NCI-H446 (cell line): ENCODE measurements around the gene ZNF692.
"Not testable (repeated sequence)": the region's sequence is repeated elsewhere in the genome, so short reads cannot be mapped to it uniquely, and the experiment has no call there.

ENCODE experiments used
- DNase-seq, 2 experiments: peaks; one replicate each; lab custom pipeline; 2025; lab: John Stamatoyannopoulos, UW

Gene ZNF692, protein sequence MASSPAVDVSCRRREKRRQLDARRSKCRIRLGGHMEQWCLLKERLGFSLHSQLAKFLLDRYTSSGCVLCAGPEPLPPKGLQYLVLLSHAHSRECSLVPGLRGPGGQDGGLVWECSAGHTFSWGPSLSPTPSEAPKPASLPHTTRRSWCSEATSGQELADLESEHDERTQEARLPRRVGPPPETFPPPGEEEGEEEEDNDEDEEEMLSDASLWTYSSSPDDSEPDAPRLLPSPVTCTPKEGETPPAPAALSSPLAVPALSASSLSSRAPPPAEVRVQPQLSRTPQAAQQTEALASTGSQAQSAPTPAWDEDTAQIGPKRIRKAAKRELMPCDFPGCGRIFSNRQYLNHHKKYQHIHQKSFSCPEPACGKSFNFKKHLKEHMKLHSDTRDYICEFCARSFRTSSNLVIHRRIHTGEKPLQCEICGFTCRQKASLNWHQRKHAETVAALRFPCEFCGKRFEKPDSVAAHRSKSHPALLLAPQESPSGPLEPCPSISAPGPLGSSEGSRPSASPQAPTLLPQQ

DNA sequence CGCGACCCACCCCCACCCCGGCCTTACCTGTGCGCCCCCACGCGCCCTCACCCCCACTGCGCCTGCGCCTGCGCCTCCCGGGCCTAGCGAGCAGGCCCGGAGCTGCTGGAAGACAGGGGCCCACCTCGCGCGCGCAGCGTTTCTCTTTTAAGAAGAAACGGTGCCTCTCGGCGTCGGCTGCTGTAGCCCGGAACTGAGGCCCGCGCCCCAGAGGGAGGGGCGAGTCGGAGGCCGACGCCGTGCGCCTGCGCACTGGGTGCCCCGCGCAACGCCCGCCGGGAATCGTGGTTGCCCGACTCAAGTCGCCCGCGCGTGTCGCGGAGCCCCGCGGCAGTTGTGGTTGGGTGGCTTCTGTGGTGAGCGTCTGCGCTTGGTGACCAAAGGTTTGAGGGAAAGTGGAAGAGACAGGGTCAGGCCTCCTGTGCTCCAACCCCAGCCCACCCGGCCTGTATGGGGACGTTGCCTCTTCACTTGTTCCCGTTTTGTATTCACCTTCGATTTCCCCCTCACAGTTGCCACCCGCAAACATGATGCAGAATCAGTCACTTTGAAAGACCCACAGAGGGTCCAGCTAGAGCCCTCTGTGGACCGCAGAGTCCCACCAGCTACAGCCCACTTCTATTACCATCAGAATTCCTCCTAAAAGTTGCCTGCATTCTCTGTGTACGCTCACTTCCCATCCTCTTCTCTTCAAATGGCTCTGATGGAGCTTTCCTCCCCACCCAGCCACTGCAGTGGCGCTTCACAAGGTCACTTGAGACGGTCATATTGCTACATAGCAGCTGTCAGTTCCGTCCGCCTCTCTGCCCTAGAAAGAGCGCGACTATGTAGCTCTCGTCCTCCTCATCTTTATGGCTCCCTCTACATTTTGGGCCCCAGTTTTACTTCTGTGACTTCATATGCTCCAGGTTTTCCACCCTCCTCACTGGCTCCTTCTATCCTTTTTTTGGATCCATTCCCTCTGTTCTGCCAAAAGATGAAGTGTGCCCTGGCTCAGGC lies at the start of gene ZNF692:
ZNF692 (minus strand) TSS at position 195 of the 999 bp plus-strand sequence. CDS start 776 bp downstream, outside the sequence.
- peak; percentile 87 to 98 for DNase-seq

DNA sequence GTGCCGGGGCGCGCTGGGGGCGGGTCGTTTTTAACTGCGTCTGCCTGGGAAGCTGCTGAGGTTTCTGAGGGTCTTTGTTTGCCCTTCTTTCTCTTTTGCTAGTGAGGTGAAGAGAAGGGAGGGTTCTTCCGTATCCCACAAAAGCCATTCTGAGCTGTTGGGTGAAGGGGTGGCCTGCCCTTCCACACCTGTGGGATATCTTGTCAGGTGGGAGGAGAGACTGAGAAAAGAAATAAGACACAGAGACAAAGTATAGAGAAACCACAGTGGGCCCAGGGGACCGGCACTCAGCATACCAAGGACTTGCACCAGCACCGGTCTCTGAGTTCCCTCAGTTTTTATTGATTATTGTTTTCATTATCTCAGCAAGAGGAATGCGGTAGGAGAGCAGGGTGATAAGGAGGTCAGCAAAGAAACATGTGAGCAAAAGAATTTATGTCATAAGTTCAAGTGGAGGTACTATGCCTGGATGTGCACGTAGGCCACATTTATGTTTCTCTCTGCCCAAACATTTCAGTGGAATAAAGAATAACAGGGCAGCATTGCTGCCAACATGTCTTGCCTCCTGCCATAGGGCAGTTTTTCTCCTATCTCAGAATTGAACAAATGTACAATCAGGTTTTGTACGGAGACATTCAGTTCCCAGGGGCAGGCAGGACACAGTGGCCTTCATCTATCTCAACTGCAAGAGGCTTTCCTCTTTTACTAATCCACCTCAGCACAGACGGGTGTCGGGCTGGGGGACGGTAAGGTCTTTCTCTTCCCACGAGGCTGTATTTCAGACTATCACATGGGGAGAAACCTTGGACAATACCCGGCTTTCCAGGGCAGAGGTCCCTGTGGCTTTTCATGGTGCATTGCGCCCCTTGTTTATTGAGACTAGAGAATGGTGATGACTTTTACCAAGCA lies 48.1 kb upstream of the ZNF692 start:
- no peak for DNase-seq

DNA sequence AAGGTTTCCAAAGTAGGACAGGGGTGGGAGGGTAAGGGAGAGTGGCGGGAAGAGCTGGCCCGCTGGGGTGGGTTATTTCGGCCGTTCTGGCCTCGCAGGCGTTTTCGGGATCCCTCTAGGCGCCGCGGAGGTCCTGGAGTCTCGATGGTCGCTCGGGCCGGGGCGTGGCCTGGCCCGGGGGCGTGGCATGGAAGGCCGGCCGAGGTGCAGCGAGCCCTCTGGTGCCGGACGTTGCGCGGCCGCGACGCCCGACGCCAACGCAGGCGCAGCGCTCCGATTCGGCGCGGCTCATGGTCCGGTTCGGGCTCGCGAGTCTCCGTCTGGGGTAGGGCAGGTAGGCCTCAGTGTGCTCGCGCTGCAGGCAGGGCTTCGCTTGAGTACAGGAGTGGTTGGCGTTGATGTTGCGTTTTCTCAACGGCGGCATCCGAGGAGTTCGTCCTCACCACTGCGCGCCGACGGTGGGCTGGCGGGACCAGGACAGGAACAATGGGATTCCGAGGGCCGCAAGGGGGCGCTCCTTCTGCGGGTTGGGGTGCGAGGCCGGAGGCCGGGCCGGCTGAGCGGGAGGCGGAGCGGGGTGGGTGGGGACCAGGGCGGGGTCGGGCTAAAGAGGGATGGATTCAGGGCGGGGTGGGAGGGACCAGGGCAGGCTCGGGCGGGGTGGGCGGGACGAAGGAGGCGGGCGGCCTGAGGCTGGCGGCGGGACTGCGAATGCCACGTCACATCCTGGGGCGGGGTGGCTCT lies 47.3 kb upstream of the ZNF692 start, which contains the start of gene PGBD2:
PGBD2 (plus strand) TSS at position 227 of the 744 bp plus-strand sequence. CDS start 7,628 bp downstream, outside the sequence.
- DNase-seq: peak; percentile 84 to 92

DNA sequence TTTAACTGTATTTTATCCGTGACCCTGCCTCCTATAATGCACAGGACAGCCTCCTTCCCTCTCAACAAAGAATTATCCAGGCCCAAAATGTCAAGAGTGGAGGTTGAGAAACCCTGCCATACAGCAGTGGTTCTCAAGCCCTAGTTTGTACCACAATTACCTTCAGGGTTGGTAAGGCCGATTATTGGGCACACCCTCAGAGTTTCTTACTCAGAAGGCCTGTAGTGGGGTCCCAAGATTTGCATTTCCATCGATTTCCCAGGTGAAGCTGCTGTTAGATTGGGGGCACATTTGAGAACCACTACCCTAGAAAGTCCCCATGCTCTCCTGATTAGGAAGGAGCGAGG lies 46.8 kb upstream of the ZNF692 start:
- DNase-seq: no peak

DNA sequence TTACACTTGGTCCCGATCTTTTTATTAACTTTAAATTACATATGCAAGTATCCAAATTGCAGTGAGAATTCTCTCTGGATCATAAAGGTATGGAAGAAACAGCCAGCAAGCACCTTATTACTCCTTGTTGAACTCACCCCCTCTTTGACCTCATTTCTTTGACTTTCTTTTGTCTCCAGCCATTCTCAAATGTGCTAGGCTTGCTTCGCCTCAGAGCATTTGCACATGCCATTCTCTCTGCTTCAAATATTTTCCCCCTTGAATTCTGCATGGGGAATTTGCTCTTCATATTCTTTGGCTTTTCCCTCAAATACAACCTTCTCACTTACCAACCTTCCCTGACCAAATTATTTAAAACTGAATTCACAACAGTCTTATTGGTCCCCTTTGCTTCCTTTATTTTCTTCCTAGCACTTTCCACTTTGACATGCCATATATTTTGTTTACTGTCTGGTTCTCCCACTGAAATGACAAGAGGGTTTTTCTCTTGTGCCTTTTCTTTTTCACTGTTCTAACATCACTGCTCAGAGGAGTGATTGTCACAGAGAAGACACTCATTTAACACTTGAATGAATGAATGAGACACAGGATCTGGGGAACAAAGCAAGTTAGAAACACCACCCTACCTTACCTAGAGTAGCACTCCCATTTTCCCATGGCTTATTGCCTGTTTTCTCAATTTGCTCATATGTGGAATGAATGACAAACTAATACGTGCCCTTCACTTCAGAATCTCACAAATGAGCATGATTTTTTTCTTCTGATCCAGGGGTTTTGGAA lies 45.7 kb upstream of the ZNF692 start:
- DNase-seq: no peak

DNA sequence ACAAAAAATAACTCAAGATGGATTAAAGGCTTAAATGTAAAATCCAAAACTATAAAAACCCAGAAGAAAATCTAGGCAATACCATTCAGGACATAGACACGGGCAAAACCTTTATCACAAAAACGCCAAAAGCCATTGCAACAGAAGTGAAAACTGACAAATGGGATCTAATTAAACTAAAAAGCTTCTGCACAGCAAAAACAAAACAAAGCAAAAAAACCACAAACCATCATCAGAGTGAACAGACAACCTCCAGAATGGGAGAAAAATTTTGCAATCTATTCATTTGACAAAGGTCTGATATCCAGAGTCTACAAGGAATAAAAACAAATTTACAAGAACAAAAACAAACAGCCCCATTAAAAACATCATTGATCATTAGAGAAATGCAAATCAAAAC lies 42.7 kb upstream of the ZNF692 start:
- no peak for DNase-seq

DNA sequence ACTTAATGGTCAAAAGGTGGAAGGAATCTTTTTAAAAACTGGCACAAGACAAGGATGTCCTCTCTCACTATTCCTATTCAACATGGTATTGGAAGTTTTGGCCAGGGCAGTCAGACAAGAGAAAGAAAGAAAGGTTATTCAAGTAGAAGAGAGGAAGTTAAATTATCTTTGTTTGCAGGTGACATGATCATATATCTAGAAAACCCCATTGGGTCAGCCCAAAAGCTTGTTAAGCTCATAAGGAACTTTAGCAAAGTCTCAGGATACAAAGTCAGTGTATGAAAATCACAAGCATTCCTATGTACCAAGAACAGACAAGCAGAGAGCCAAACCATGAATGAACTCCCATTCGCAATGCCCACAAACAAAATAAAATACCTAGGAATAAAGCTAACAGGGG lies 41.8 kb upstream of the ZNF692 start:
- DNase-seq: no peak

DNA sequence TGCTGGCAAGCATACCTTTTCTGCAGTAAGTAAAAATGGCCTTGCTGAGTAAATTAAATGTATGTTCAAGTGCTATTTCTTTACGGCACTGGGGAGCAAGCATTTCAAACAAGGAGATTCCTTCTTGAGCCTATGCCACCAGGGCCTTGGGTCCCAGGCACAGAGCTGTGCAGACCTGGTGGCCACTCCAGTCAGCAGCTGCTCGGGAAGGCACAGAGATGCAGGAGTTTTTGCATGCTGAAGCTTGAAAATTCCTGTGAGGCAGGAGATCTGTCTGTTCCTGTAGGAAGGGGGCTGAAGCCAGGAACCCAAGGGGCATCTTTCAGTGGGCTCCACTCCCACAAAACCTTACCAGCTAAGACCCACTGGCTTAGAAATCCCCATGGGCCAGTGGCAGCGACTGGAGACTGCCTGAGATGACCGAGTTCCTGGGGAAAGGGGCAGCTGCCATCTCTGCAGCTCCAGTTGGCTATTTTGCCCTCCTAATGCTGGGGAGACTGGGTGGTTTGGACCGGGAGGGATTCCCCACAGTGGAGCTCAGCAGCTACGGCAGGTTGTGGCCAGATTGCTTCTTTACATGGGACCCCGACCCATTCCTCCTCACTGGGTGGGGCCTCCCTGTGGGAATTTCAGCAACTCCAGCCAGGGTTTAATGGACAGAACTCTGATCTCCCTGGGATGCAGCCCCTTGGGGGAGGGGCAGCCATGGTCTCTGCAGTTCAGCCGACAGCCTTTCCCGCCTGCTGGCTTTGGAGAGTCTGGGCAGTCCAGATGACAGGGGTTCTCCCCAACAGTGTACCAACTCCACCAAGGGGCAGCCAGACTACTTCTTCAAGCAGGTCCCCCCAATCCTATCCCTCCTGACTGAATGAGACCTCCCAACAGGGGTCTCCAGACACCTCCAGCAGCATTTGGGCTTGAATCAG lies 38.8 kb upstream of the ZNF692 start:
- no peak for DNase-seq

DNA sequence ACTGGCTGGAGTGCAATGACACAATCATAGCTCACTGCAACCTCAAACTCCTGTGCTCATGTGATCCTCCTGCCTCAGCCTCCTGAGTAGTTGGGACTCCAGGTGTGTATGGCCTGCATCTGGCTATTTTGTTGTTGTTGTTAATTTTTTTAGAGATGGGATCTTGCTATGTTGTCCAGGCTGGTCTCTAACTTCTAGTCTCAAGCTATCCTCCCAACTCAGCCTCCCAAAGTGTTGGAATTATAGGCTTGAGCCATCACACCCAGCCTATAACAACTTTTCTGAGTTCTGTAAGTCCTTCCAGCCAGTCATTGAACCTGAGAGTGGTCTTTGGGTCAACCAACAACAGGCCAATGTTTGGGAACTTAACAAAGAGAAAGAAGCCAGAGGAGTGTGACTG lies 36.0 kb upstream of the ZNF692 start:
- no peak for DNase-seq

DNA sequence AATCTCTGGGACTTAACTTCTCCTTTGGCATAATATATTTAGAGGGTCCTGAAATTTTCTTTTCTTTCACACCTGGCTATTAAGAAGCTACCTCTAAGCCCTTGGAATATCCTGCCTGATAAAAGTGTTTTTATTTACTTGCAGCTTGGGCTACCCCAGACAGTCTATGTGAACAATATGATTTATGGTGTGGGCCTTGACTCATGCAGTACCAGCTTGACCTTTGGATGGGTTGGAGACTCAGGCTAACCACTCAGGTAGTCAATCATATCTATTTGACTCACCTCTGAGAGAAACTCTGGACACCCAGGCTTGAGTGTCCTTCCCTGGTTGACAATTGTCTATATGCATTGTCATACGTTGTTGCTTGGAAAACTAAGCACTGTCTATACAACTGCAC lies 33.7 kb upstream of the ZNF692 start:
- DNase-seq: no peak

DNA sequence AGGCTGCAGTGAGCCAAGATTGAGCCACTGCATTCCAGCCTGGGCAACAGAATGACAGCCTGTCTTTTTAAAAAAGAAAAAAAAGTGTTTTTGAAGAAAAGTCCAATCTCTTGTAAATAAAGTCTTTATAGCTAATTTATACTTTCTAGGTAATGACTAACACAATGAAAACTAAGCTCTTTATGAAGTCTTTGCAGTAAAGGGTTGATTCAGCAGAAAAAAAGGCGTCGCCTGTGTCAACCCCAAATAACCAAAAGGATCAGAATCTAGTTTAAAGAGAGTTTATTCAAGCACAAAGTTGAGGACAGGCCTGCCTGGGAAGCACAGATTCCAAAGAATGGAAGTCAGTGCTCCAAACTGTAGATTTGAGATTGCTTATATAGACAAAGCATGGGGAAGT lies 32.9 kb upstream of the ZNF692 start:
- DNase-seq: no peak

DNA sequence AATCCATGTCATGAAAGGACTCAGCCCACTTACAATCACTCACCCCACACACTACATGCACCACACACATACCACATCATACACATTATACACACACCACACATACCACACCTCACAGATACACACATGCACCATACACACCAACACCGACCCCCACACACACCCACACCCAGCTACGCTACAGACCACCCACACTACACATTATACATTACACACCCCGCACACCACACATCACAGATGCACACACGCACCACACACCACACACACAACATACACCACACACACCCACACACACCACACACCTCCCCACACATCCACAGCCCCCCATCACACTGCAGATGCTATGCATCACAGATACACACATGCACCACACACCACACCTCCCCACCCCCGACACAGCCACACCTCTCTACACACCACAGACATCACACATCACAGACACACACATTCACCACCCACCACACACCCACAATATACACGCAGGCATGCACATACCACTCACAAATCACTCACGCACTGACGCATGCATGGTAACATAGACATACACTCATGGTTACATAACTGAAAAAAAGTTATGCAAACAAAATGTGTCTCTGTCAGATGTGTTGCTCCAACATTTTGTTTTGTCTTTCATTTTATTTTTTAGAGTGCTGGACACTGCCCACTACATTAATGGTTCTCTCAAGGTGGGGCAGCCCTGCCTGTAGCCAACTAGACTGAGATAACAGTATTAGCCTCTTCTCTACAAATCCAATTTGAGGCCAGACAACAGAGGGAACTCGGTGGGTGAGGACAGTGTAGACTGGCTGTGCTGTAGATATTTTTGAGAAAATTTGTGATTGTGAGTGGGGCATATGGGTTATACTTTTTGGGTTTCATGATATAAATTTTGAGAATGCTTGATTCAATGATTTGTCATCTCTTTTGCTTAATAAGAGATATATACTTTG lies 31.9 kb upstream of the ZNF692 start:
- DNase-seq: no peak

DNA sequence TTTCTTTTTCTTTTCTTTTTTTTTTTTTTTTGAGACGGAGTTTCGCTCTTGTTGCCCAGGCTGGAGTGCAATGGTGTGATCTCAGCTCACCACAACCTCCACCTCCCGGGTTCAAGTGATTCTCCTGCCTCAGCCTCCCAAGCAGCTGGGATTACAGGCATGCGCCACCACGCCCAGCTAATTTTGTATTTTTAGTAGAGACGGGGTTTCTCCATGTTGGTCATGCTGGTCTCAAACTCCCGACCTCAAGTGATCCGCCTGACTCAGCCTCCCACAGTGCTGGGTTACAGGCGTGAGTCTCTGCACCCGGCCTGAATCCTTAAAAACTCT lies 31.0 kb upstream of the ZNF692 start:
- DNase-seq: not testable (repeated sequence)

DNA sequence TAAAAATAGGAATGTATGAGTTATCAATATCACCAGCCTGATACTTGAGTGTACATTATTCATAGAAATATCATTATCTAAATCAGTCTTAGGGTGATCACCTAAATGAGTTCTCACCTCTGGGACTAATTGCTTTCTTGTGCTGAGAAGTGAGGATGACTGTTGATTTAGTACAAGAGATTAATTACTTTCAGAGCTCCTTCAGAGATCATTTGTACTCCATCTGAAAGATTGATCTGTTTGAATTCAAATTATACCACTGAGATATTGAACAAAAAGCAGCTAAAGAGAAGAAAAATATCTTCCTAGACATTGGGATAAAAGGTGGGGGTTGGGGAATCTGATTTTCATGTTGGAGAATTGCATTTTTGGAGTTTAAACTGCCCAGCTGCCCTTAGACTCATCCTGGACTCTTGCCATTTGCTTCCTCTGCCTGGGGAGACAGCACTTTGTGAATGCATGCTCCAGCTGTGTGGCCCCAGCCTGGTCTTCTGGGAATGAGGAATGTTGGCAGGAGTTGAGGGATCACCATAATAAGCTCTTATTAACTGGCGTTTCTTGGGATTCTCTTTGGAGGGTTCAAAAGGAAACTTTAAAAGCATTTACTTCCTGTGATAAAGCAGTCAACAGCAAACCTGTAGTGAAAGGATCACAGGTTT lies 27.5 kb upstream of the ZNF692 start:
- peak in 1 of 2 experiments; percentile 32 for DNase-seq

DNA sequence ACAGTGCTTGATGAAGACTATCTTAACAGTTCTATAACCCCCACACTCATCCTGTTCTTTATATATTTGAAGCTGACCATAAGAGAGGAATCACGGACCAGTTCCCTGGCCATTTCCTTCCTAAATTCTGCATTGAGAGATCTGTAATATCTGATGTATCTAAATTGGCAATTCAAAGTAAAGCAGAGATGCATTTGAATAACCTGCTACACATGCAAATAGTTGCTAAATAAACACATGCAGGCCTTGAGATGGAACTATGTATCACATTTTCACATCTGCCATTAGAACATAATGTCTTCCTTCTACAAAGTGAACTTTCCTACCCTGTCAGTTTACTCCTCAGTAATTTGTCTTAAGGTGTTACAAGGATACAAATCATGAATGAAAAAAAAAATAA lies 26.8 kb upstream of the ZNF692 start:
- no peak for DNase-seq

DNA sequence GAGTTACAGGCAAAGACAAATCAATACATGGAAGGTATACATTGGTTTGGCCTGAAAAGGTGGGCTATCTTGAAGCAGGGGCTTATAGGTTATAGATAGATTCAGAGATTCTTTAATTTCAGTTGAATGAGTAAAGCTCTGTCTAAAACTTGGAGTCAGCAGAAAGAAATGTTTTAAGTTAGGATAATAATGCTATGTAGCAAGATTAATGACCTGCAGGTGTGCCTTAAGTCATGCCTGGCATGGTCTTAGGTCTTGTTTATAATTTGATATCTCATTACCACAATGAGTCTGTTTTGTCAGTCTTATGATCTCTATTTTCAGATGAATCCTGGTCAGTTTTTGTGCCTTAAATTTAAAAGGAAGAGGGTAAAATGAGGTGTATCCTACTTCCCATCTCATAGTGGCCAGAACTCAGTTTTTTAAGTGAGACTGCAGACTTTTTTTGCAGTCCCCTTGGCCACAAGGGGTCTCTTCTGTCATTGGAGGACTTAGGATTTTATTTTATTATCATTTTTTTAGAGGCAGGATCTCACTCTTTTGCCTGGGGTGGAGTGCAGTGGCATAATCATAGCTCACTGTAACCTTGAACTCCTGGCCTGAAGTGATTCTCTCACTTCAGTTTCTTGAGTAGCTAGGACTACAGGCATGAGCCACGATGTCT lies 25.9 kb upstream of the ZNF692 start:
- no peak for DNase-seq

DNA sequence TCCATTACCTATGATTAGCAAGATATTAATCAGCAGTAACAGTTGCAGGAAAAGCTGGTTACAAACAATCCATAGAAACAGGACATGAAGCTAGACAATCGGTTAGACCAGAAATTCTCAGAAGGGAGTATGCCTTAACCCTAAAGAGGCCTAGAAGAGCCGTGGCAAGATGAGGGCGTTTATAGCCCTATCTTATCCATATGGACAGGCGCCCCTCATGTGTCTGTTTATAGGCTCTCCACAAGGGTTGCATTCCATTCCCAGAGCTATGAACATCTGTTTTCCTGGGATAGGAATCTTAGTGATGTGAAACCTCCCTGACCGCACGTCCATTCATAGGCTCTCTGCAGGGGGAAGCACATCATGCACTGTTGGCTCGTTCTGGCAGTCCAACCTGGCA lies 23.5 kb upstream of the ZNF692 start:
- not testable (repeated sequence) for DNase-seq
